C4-2B (cell line): ENCODE results near the gene DTX1.

Experiments
- H3K27ac ChIP-seq: fragments of 450-650 bp; 2 replicates; pipeline ENCODE4 v1.5.1; 2017
- CTCF ChIP-seq: fragments of 450-650 bp; conservative IDR thresholded peaks from 2 replicates; pipeline ENCODE4 v1.5.1; 2017; ENCODE audit warnings: mild to moderate bottlenecking
- ZFX ChIP-seq: fragments of 450-650 bp; IDR thresholded peaks from 2 replicates; pipeline ENCODE4 v1.6.1; 2017

Gene DTX1

GRCh38 chr12:113098441-113099028 is 42.0 kb downstream of the DTX1 start:
- TF ChIP-seq CTCF (peak; percentile 91), ZFX (no peak)
- peak overlapping the region; percentile 68 for H3K27ac ChIP-seq

GRCh38 chr12:113099364-113099763 is 42.8 kb downstream of the DTX1 start:
- TF ChIP-seq ZFX: no peak
- no peak for TF ChIP-seq CTCF
- H3K27ac ChIP-seq: peak overlapping the region; percentile 68

GRCh38 chr12:113099764-113100163 is 43.2 kb downstream of the DTX1 start:
- TF ChIP-seq ZFX (no peak), CTCF (no peak)

GRCh38 chr12:113101751-113102150 is 45.2 kb downstream of the DTX1 start:
- no peak for TF ChIP-seq ZFX
- no peak for TF ChIP-seq CTCF
- H3K27ac ChIP-seq: no peak overlapping the region

More at GRCh38 chr12:113099764-113100163, 43.2 kb downstream of the DTX1 start:
- H3K27ac ChIP-seq: no peak overlapping the region; the same call in 1 of the 2 replicates

- TF ChIP-seq ZFX: no peak
- TF ChIP-seq CTCF: no peak
- H3K27ac ChIP-seq: no peak overlapping the region
Measured at GRCh38 chr12:113102811-113103210, 46.3 kb downstream of the DTX1 start.

- H3K27ac ChIP-seq: no peak overlapping the region
- TF ChIP-seq CTCF (no peak), ZFX (no peak)
Measured at GRCh38 chr12:113103756-113104450, 47.4 kb downstream of the DTX1 start.

- TF ChIP-seq ZFX: no peak
- no peak for TF ChIP-seq CTCF
- H3K27ac ChIP-seq: no peak overlapping the region
Measured at GRCh38 chr12:113104953-113105510, 48.5 kb downstream of the DTX1 start.
